SK-N-SH (cell line): ENCODE measurements around the gene POLR2J. TPM values are rescaled to one million over a fixed set of nuclear protein-coding genes. Genes with fewer than 3 reads are reported as not detected.

Experiments used
- CTCF ChIA-PET: fragments of 300-600, 350-600 bp; formaldehyde crosslinking; extraction: SDS; loops from one replicate; lab custom pipeline; 2021; lab: Yijun Ruan, JAX
- POLR2A ChIA-PET: fragments of 350-600 bp; sonication (Branson Sonifier 250); formaldehyde crosslinking; extraction: SDS; loops from one replicate; lab custom pipeline; 2020; ENCODE audit warnings: antibody characterized with exemption, inconsistent platforms; lab: Yijun Ruan, JAX
- DNase-seq: peaks from one replicate; pipeline ENCODE4 v3.0.0; 2012
- H2AFZ ChIP-seq: fragments of 200-600 bp; sonication (generic); 2 replicates; pipeline ENCODE4 v1.8.1; 2016; ENCODE audit warnings: antibody characterized with exemption, mild to moderate bottlenecking, low read depth
- H3F3A ChIP-seq: fragments of 200-600 bp; sonication (generic); replicated peaks from 2 replicates; pipeline ENCODE3; 2016; ENCODE audit warnings: antibody characterized with exemption, mild to moderate bottlenecking; ENCODE audit not compliant: insufficient read depth
- H3K27ac ChIP-seq, 2 experiments: fragments of 200-500 bp in 1 of 2; fragments of 200-600 bp in 1 of 2; sonication (Bioruptor generic) in 1 of 2; sonication (generic), shearing (Covaris generic) in 1 of 2; 2 replicates each; pipeline versions ENCODE4 v1.5.1 to v1.6.1; 2014 to 2016; ENCODE audit warnings: low read depth in 2 of 2, inconsistent platforms in 1 of 2, low read length in 1 of 2, mild to moderate bottlenecking in 1 of 2, mixed read lengths in 1 of 2
- H3K27me3 ChIP-seq: fragments of 200-600 bp; sonication (generic), shearing (Covaris generic); 2 replicates; pipeline ENCODE4 v1.6.1; 2016; ENCODE audit warnings: mixed run types; ENCODE audit not compliant: insufficient read depth
- H3K36me3 ChIP-seq, 2 experiments: fragments of 200-500 bp in 1 of 2; fragments of 200-600 bp in 1 of 2; sonication (Bioruptor generic) in 1 of 2; sonication (generic) in 1 of 2; replicated peaks in 1 of 2; 2 replicates each; pipeline versions ENCODE3 to v1.5.1; 2014 to 2016; ENCODE audit warnings: low read length in 1 of 2, mild to moderate bottlenecking in 1 of 2; ENCODE audit not compliant: insufficient read depth in 2 of 2, control insufficient read depth in 1 of 2
- H3K4me1 ChIP-seq, 2 experiments: fragments of 200-500 bp in 1 of 2; fragments of 200-600 bp in 1 of 2; sonication (Bioruptor generic) in 1 of 2; sonication (generic), shearing (Covaris generic) in 1 of 2; 2 replicates each; pipeline versions ENCODE4 v1.5.1 to v1.6.1; 2014 to 2016; ENCODE audit warnings: low read depth in 1 of 2, low read length in 1 of 2, mixed run types in 1 of 2; ENCODE audit not compliant: insufficient read depth in 2 of 2, control insufficient read depth in 1 of 2
- H3K4me2 ChIP-seq: fragments of 200-600 bp; sonication (generic), shearing (Covaris generic); 2 replicates; pipeline ENCODE4 v1.6.1; 2017; ENCODE audit warnings: mixed run types
- H3K4me3 ChIP-seq, 2 experiments: fragments of 200-500 bp in 1 of 2; fragments of 200-600 bp in 1 of 2; sonication (Bioruptor generic) in 1 of 2; sonication (generic), shearing (Covaris generic) in 1 of 2; 2 replicates each; pipeline versions ENCODE4 v1.5.1 to v1.8.1; 2014 to 2016; ENCODE audit warnings: low read depth in 2 of 2, inconsistent platforms in 1 of 2, low read length in 1 of 2, mild to moderate bottlenecking in 1 of 2, mixed read lengths in 1 of 2, moderate library complexity in 1 of 2
- H3K79me2 ChIP-seq: fragments of 200-600 bp; sonication (generic); 2 replicates; pipeline ENCODE4 v1.8.1; 2017; ENCODE audit warnings: mild to moderate bottlenecking; ENCODE audit not compliant: insufficient read depth
- H3K9ac ChIP-seq: fragments of 200-600 bp; sonication (generic); 2 replicates; pipeline ENCODE4 v1.6.1; 2017; ENCODE audit warnings: mixed run types
- H3K9me2 ChIP-seq: fragments of 200-600 bp; sonication (generic); 2 replicates; pipeline ENCODE4 v1.6.1; 2017; ENCODE audit warnings: mixed run types
- H3K9me3 ChIP-seq: fragments of 200-600 bp; sonication (generic); 2 replicates; pipeline ENCODE4 v1.6.1; 2017; ENCODE audit warnings: mixed run types, mild to moderate bottlenecking, moderate library complexity
- H4K20me1 ChIP-seq: fragments of 200-600 bp; sonication (generic); 2 replicates; pipeline ENCODE4 v1.6.1; 2017; ENCODE audit warnings: mild to moderate bottlenecking, mixed run types; ENCODE audit not compliant: insufficient read depth
- CHD2 ChIP-seq: fragments of 150-350 bp; IDR thresholded peaks from 2 replicates; pipeline ENCODE4 v1.6.1; 2018; ENCODE audit warnings: low read length; ENCODE audit not compliant: partially characterized antibody
- ELF1 ChIP-seq: IDR thresholded peaks from 2 replicates; pipeline ENCODE4 v1.4.0; 2012
- EP300 ChIP-seq, 2 experiments: IDR thresholded peaks; 2 replicates each; pipeline versions ENCODE4 v1.4.0 to v1.6.1; 2012; ENCODE audit warnings: borderline replicate concordance in 1 of 2, low read depth in 1 of 2, low read length in 1 of 2
- EZH2phosphoT487 ChIP-seq: fragments of 200-600 bp; sonication (generic); IDR thresholded peaks from 2 replicates; pipeline ENCODE4 v1.6.1; 2017; ENCODE audit warnings: low read depth, mixed run types, mild to moderate bottlenecking, antibody characterized with exemption, moderate library complexity, borderline replicate concordance
- FOSL2 ChIP-seq: IDR thresholded peaks from 2 replicates; pipeline ENCODE4 v1.4.0; 2012; ENCODE audit warnings: low read depth, mild to moderate bottlenecking, moderate library complexity, borderline replicate concordance
- FOXJ3 ChIP-seq: sonication (generic); formaldehyde crosslinking; IDR thresholded peaks from 2 replicates; pipeline ENCODE4 v1.5.1; 2020; ENCODE audit warnings: mild to moderate bottlenecking, missing genetic modification reagents
- FOXM1 ChIP-seq: IDR thresholded peaks from 2 replicates; pipeline ENCODE4 v1.4.0; 2012; ENCODE audit warnings: low read depth, mild to moderate bottlenecking
- GATA2 ChIP-seq: sonication (generic); formaldehyde crosslinking; IDR thresholded peaks from 2 replicates; pipeline ENCODE4 v1.5.0; 2020; ENCODE audit warnings: mild to moderate bottlenecking, missing genetic modification reagents
- JUND ChIP-seq: IDR thresholded peaks from 2 replicates; pipeline ENCODE4 v1.4.0; 2012
- MEF2A ChIP-seq: IDR thresholded peaks from 2 replicates; pipeline ENCODE4 v1.4.0; 2012; ENCODE audit warnings: low read depth, borderline replicate concordance
- MXI1 ChIP-seq: IDR thresholded peaks from 2 replicates; pipeline ENCODE4 v1.6.1; 2012; ENCODE audit warnings: mild to moderate bottlenecking, low read depth, low read length, improper control_type of control experiment
- NRF1 ChIP-seq: IDR thresholded peaks from 2 replicates; pipeline ENCODE4 v1.6.1; 2012; ENCODE audit warnings: low read depth, mild to moderate bottlenecking, low read length
- POLR2AphosphoS5 ChIP-seq: IDR thresholded peaks from 2 replicates; pipeline ENCODE4 v1.6.1; 2012; ENCODE audit warnings: low read depth, low read length
- RAD21 ChIP-seq: IDR thresholded peaks from 2 replicates; pipeline ENCODE4 v1.6.1; 2012; ENCODE audit warnings: mild to moderate bottlenecking, low read length
- RCOR1 ChIP-seq: fragments of 150-350 bp; IDR thresholded peaks from 2 replicates; pipeline ENCODE4 v1.6.1; 2017; ENCODE audit warnings: antibody characterized with exemption, low read length
- RFX5 ChIP-seq: IDR thresholded peaks from 2 replicates; pipeline ENCODE4 v1.6.1; 2012; ENCODE audit warnings: mild to moderate bottlenecking, improper control_type of control experiment, low read length
- RXRA ChIP-seq: IDR thresholded peaks from 2 replicates; pipeline ENCODE4 v1.4.0; 2012; ENCODE audit warnings: low read depth, mild to moderate bottlenecking, borderline replicate concordance
- SMC3 ChIP-seq: IDR thresholded peaks from 2 replicates; pipeline ENCODE4 v1.6.1; 2012; ENCODE audit warnings: low read depth, low read length, improper control_type of control experiment
- TAF1 ChIP-seq: IDR thresholded peaks from 2 replicates; pipeline ENCODE4 v1.6.1; 2012; ENCODE audit warnings: low read depth, mild to moderate bottlenecking, low read length, moderate library complexity, borderline replicate concordance
- TCF12 ChIP-seq: IDR thresholded peaks from 2 replicates; pipeline ENCODE4 v1.4.0; 2012
- TEAD4 ChIP-seq: IDR thresholded peaks from 2 replicates; pipeline ENCODE4 v1.4.0; 2012; ENCODE audit warnings: mild to moderate bottlenecking, borderline replicate concordance; ENCODE audit not compliant: insufficient read depth
- YY1 ChIP-seq: IDR thresholded peaks from 2 replicates; pipeline ENCODE4 v1.4.0; 2012; ENCODE audit warnings: low read depth, mild to moderate bottlenecking
- WGBS: methylation state at CpG from one replicate; pipeline ENCODE4 v1.1.6; 2017; ENCODE audit warnings: low lambda C conversion rate; 5-methylcytosine and 5-hydroxymethylcytosine counted together
- polyA plus RNA-seq, 3 experiments: library from polyadenylated mRNA; depleted of rRNA; stranded (reverse); fragments of >200 nt; gene quantifications; 2 replicates each; pipeline ENCODE4 v1.2.3, GENCODE V29; 2012
- TF ChIP-seq, protein P1 (sequence below): IDR thresholded peaks from 2 replicates; pipeline ENCODE4 v1.4.0; 2012; ENCODE audit warnings: low read depth
- TF ChIP-seq, protein P2 (sequence below): fragments of 150-350 bp; IDR thresholded peaks from 2 replicates; pipeline ENCODE4 v1.6.1; 2017; ENCODE audit warnings: antibody characterized with exemption, low read length, low read depth, borderline replicate concordance
- TF ChIP-seq, protein P3 (sequence below): fragments of 150-350 bp; IDR thresholded peaks from 2 replicates; pipeline ENCODE4 v1.6.1; 2016; ENCODE audit warnings: mild to moderate bottlenecking, low read depth, low read length
- TF ChIP-seq, protein P4 (sequence below): IDR thresholded peaks from 2 replicates; pipeline ENCODE4 v1.4.0; 2012; ENCODE audit warnings: low read depth, borderline replicate concordance
- TF ChIP-seq, protein P5 (sequence below): IDR thresholded peaks from 2 replicates; pipeline ENCODE4 v1.6.1; 2012; ENCODE audit warnings: mild to moderate bottlenecking, low read depth, low read length, moderate library complexity

The POLR2J gene
- polyA plus RNA-seq, 1 of the 3 experiments (the other 2 are of a cell fraction): 299 TPM

DNA sequence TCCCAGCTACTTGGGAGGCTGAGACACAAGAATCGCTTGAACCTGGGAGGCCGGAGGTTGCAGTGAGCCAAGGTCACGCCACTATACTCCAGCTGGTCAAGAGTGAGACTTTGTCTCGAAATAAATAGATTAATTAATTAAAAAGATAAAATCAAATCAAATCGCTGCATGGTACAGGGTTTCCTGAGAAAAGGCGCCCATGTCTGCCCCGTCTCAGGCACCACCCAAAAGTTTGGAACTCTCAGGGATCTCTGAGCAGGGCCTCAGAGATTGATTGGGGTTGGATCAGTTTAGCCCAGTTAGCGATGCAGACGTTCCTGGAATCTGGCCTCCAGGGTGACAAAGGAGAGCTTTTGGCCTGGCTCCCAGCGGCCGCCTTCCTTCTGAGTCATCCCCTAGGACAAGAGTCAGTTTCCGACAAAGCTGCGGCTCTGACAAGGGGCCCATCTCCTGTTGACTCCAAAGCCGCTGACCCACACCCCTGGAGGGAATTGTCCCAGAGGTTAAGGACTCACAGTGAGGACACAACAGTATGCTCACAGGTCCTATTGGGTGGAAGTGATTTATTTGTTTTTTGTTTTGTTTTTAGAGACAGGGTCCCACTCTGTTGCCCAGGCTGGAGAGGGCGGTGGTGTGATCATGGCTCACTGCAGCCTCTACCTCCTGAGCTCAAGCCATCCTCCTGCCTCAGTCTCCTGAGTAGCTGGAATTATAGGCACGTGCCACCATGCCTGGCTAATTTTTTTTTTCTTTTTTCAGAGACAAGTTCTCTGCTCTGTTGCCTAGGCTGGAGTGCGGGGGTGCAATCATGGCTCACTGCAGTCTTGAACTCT is 38.5 kb downstream of the POLR2J start:
- peak overlapping the region; percentile 59 for H3K4me2 ChIP-seq
- 40% methylated on average over 17 of the region's 17 CpGs for WGBS
- TF ChIP-seq GATA2 (no peak), NRF1 (no peak), FOSL2 (peak; percentile 95), YY1 (no peak), RXRA (no peak), MXI1 (no peak), RFX5 (no peak), JUND (peak; percentile 88; the same call in 1 of the 2 replicates), FOXM1 (no peak), CHD2 (no peak), EZH2phosphoT487 (no peak), SMC3 (no peak), RAD21 (no peak), TEAD4 (0 out of 2 replicates have a peak, but pooled peaks have one; percentile 64), POLR2AphosphoS5 (peak; percentile 31; the same call in 1 of the 2 replicates), MEF2A (no peak), EP300 (IDR thresholded peaks at IDR 0.05; ENCODE audit: borderline replicate concordance in 1 of 2, low read depth in 1 of 2, low read length in 1 of 2) (no peak; a peak in 1 of 4 replicates), FOXJ3 (CRISPR knock-in tag) (no peak), RCOR1 (no peak), TCF12 (peak; percentile 66; the same call in 1 of the 2 replicates), ELF1 (no peak), TAF1 (no peak)
- TF ChIP-seq, protein P1, sequence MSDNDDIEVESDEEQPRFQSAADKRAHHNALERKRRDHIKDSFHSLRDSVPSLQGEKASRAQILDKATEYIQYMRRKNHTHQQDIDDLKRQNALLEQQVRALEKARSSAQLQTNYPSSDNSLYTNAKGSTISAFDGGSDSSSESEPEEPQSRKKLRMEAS: no peak
- TF ChIP-seq, protein P2, sequence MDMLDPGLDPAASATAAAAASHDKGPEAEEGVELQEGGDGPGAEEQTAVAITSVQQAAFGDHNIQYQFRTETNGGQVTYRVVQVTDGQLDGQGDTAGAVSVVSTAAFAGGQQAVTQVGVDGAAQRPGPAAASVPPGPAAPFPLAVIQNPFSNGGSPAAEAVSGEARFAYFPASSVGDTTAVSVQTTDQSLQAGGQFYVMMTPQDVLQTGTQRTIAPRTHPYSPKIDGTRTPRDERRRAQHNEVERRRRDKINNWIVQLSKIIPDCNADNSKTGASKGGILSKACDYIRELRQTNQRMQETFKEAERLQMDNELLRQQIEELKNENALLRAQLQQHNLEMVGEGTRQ: no peak
- TF ChIP-seq, protein P3, sequence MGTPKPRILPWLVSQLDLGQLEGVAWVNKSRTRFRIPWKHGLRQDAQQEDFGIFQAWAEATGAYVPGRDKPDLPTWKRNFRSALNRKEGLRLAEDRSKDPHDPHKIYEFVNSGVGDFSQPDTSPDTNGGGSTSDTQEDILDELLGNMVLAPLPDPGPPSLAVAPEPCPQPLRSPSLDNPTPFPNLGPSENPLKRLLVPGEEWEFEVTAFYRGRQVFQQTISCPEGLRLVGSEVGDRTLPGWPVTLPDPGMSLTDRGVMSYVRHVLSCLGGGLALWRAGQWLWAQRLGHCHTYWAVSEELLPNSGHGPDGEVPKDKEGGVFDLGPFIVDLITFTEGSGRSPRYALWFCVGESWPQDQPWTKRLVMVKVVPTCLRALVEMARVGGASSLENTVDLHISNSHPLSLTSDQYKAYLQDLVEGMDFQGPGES: no peak
- TF ChIP-seq, protein P4, sequence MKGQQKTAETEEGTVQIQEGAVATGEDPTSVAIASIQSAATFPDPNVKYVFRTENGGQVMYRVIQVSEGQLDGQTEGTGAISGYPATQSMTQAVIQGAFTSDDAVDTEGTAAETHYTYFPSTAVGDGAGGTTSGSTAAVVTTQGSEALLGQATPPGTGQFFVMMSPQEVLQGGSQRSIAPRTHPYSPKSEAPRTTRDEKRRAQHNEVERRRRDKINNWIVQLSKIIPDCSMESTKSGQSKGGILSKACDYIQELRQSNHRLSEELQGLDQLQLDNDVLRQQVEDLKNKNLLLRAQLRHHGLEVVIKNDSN: no peak
- TF ChIP-seq, protein P5, sequence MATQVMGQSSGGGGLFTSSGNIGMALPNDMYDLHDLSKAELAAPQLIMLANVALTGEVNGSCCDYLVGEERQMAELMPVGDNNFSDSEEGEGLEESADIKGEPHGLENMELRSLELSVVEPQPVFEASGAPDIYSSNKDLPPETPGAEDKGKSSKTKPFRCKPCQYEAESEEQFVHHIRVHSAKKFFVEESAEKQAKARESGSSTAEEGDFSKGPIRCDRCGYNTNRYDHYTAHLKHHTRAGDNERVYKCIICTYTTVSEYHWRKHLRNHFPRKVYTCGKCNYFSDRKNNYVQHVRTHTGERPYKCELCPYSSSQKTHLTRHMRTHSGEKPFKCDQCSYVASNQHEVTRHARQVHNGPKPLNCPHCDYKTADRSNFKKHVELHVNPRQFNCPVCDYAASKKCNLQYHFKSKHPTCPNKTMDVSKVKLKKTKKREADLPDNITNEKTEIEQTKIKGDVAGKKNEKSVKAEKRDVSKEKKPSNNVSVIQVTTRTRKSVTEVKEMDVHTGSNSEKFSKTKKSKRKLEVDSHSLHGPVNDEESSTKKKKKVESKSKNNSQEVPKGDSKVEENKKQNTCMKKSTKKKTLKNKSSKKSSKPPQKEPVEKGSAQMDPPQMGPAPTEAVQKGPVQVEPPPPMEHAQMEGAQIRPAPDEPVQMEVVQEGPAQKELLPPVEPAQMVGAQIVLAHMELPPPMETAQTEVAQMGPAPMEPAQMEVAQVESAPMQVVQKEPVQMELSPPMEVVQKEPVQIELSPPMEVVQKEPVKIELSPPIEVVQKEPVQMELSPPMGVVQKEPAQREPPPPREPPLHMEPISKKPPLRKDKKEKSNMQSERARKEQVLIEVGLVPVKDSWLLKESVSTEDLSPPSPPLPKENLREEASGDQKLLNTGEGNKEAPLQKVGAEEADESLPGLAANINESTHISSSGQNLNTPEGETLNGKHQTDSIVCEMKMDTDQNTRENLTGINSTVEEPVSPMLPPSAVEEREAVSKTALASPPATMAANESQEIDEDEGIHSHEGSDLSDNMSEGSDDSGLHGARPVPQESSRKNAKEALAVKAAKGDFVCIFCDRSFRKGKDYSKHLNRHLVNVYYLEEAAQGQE: no peak

More for the DNA sequence above, 38.5 kb downstream of the POLR2J start:
- CTCF ChIA-PET: interaction anchor here (1.0 to 6.5 kb wide), 6 partner anchors 10 to 167 kb away, joined by 3 to 40 read pairs (median 4); partner anchors contain the start of gene PRKRIP1
- H3K79me2 ChIP-seq: peaks cover 50% of the 10 kb centered on the region
- peaks cover 12% of the 10 kb centered on the region for H3F3A ChIP-seq
- H3K9ac ChIP-seq: peak overlapping the region; percentile 14; the same call in 1 of the 2 replicates
- DNase-seq: peak; percentile 40
- no peaks in the 10 kb centered on the region for H3K9me3 ChIP-seq
- H3K4me1 ChIP-seq: peaks cover 7 to 12% of the 10 kb centered on the region in 2 experiments; a peak in 2 of 4 replicates
- H4K20me1 ChIP-seq: no peaks in the 10 kb centered on the region
- POLR2A ChIA-PET: interaction anchor here (0.6 kb wide), 1 partner anchor 8 kb away, joined by 3 read pairs; no protein-coding TSS in a partner anchor
- no peaks in the 10 kb centered on the region for H3K27me3 ChIP-seq
- peak overlapping the region; percentile 6; the same call in 1 of the 2 replicates for H2AFZ ChIP-seq
- no peak overlapping the region for H3K4me3 ChIP-seq
- no peaks in the 10 kb centered on the region for H3K9me2 ChIP-seq
- H3K27ac ChIP-seq: peak overlapping the region; percentile 41 to 69
- H3K36me3 ChIP-seq: peaks cover 2 to 52% of the 10 kb centered on the region in 2 experiments
